ENCODE data around the gene KRT84.

Gene KRT84

DNA sequence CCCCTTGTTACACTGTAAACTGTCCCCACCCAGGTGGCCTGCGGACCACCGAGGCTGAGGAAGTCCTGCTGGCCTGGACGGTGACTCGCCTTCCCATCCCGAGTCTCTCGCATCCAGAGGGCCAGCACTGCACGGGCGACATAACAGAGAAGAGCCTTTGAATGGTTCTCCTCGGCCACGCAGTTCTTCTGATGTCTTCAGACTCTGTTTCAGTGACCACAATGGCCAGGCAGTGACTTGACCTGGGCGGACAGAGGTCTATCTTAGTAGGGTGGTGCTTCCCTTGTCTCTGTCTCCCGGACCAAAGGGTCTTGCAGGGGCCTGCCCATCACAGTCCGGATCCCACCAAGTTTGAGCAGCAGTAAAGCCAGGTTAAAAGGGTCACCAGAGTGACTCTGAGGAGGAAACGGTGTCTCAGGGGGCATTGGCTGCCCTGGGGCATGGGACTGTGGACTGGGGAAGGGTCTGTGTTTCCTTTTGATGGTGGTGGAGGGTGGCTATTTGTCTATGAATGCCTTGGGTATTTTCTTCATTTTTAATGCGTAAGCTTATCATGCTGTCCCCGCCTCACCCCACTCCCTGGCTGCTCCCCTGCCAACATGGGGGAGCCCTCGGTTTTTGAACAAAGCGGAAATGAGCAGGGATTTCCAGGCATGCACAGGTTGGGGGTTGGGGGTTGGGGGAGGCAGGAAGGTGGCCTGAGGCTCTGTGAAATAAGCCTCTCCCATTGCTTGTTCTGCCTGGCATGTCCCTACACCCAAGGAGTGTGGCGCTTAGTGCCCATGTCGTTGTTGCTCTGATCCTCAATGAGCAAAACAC is 28.5 kb downstream of the KRT84 start:
- TF ChIP-seq FOXP2 (optimal IDR thresholded peaks at IDR 0.05; ENCODE audit: borderline replicate concordance, extremely low read depth, extremely low read length, insufficient read depth) (no peak), SIN3A (IDR thresholded peaks at IDR 0.05; ENCODE audit: borderline replicate concordance, insufficient read depth, low read length) (no peak), TAF1 (IDR thresholded peaks at IDR 0.05; ENCODE audit: borderline replicate concordance, insufficient read depth, low read length) (no peak), POLR2AphosphoS5 (IDR thresholded peaks at IDR 0.05; ENCODE audit: low read depth, low read length) (no peak)
- TF ChIP-seq, protein P1, sequence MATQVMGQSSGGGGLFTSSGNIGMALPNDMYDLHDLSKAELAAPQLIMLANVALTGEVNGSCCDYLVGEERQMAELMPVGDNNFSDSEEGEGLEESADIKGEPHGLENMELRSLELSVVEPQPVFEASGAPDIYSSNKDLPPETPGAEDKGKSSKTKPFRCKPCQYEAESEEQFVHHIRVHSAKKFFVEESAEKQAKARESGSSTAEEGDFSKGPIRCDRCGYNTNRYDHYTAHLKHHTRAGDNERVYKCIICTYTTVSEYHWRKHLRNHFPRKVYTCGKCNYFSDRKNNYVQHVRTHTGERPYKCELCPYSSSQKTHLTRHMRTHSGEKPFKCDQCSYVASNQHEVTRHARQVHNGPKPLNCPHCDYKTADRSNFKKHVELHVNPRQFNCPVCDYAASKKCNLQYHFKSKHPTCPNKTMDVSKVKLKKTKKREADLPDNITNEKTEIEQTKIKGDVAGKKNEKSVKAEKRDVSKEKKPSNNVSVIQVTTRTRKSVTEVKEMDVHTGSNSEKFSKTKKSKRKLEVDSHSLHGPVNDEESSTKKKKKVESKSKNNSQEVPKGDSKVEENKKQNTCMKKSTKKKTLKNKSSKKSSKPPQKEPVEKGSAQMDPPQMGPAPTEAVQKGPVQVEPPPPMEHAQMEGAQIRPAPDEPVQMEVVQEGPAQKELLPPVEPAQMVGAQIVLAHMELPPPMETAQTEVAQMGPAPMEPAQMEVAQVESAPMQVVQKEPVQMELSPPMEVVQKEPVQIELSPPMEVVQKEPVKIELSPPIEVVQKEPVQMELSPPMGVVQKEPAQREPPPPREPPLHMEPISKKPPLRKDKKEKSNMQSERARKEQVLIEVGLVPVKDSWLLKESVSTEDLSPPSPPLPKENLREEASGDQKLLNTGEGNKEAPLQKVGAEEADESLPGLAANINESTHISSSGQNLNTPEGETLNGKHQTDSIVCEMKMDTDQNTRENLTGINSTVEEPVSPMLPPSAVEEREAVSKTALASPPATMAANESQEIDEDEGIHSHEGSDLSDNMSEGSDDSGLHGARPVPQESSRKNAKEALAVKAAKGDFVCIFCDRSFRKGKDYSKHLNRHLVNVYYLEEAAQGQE (IDR thresholded peaks at IDR 0.05; ENCODE audit: insufficient read depth in 1 of 2, low read depth in 2 of 2, low read length in 2 of 2) = no peak

DNA sequence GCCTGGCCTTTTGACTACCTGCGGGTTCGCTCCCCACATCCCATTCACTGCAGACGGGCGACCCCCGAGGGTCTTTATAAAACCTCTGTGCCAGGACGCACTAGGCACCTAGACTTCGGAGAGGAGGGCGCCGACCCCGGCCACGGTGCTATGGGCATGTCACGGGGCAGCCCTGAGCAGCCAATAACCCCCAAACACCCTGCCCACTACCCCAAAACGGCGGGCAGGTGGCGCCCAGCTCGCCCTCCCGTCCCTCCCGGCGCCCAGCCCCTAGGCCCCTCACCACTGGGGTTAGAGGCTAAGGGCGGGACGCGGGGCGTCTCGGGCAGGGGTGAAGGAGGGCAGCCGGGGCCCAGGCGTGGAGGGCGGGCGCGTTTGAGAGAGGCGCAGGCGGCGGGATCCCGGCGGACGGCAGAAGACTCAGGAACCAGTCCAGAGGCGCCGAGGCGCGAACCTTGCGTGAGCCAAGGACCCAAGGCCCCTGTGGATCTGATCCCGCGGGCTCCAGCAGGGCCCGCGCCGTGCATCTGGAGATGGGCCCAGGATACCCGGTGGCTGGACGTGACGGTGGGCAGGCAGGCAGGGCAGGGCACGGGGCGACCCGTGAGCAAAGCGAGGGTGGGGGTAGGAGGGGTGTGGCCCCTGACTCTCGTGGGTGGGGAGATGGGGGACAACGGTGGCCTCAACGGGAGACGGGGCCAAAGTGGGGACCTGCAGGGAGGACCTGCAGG is 29.3 kb downstream of the KRT84 start:
- TF ChIP-seq SIN3A (IDR thresholded peaks at IDR 0.05; ENCODE audit: borderline replicate concordance, insufficient read depth, low read length) = no peak
- no peak for TF ChIP-seq FOXP2 (optimal IDR thresholded peaks at IDR 0.05; ENCODE audit: borderline replicate concordance, extremely low read depth, extremely low read length, insufficient read depth)
- no peak for TF ChIP-seq POLR2AphosphoS5 (IDR thresholded peaks at IDR 0.05; ENCODE audit: low read depth, low read length)
- no peak for TF ChIP-seq TAF1 (IDR thresholded peaks at IDR 0.05; ENCODE audit: borderline replicate concordance, insufficient read depth, low read length)
- TF ChIP-seq, protein P1 (IDR thresholded peaks at IDR 0.05; ENCODE audit: insufficient read depth in 1 of 2, low read depth in 2 of 2, low read length in 2 of 2) = no peak

- no peak for TF ChIP-seq SIN3A (IDR thresholded peaks at IDR 0.05; ENCODE audit: borderline replicate concordance, insufficient read depth, low read length)
- no peak for TF ChIP-seq POLR2AphosphoS5 (IDR thresholded peaks at IDR 0.05; ENCODE audit: low read depth, low read length)
- TF ChIP-seq FOXP2 (optimal IDR thresholded peaks at IDR 0.05; ENCODE audit: borderline replicate concordance, extremely low read depth, extremely low read length, insufficient read depth) = no peak
These were observed 30.3 kb downstream of the KRT84 start for GRCh38 chr12:52355176-52355575.

GRCh38 chr12:52354200-52354599 is 31.3 kb downstream of the KRT84 start:
- TF ChIP-seq, protein P1 (IDR thresholded peaks at IDR 0.05; ENCODE audit: insufficient read depth in 1 of 2, low read depth in 2 of 2, low read length in 2 of 2) = no peak

DNA sequence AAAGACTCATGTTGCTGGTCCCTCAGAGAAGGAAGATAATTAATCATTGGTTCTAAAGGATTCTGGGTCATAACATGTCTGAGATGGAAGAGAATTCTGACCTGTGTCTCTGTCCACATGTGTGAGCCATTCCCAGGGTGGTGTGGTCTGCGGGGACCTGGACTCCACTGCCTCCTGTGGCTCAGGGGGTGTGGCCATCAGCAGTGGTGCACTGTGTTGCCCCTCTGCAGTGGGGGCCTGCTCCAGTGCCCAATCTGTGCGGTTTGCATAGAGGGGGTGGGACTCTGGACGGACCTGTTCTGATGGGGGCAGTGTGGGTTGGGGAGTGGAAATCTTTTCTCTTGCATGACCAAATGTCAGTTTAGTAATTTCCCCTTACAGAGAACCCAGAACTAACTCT is 31.7 kb downstream of the KRT84 start:
- TF ChIP-seq, protein P1 (IDR thresholded peaks at IDR 0.05; ENCODE audit: insufficient read depth in 1 of 2, low read depth in 2 of 2, low read length in 2 of 2) = no peak
- TF ChIP-seq POLR2AphosphoS5 (IDR thresholded peaks at IDR 0.05; ENCODE audit: low read depth, low read length) (no peak), SIN3A (IDR thresholded peaks at IDR 0.05; ENCODE audit: borderline replicate concordance, insufficient read depth, low read length) (no peak), TAF1 (IDR thresholded peaks at IDR 0.05; ENCODE audit: borderline replicate concordance, insufficient read depth, low read length) (no peak), FOXP2 (optimal IDR thresholded peaks at IDR 0.05; ENCODE audit: borderline replicate concordance, extremely low read depth, extremely low read length, insufficient read depth) (no peak)

Measured in PFSK-1 (cell line).